NCI-H1417 (cell line): Measurements from ENCODE around the gene STK17A.
"Not testable (repeated sequence)": the region's sequence is repeated elsewhere in the genome, so short reads cannot be mapped to it uniquely, and the experiment has no call there.

Experiments used
- DNase-seq, 3 experiments: peaks; one replicate each; lab custom pipeline; 2025; lab: John Stamatoyannopoulos, UW

STK17A gene

GRCh38 chr7:43568529-43568928 is 14.4 kb upstream of the STK17A start:
- peak in 2 of 3 experiments; percentile 32 to 65 for DNase-seq

- DNase-seq = no peak
Observed at GRCh38 chr7:43569424-43569823, 13.5 kb upstream of the STK17A start.

DNA sequence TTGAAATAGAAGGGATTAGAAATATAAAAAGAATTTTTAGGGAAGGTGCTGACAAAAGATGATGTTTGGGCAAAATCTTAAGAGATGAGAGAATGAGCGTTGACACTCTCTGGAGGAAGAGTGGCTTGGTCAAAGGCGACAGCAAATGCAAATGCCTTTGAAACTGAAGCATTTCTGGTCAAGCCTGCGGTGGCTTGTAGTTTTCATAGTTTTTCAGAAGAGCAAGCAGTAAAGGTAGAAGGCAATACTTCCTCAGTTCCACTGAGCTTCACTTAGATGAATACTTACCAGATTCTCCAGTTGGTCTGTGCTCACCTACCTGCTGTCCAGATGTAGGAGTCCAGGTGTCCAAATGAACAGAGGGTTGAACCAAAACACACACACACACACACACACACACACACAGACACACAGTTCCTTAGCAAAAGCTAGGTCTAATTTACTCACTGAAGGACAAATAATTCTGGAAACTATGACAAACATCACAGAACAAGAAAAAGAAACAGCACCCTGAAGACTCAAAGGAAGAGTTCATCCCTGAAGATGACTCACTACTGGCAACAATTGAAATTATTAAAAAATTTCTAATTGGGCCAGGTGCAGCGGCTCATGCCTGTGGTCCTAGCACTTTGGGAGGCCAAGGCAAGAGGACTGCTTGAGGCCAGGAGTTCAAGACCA is 12.1 kb upstream of the STK17A start:
- no peak for DNase-seq

GRCh38 chr7:43572516-43573049 is 10.3 kb upstream of the STK17A start:
- DNase-seq = no peak

DNA sequence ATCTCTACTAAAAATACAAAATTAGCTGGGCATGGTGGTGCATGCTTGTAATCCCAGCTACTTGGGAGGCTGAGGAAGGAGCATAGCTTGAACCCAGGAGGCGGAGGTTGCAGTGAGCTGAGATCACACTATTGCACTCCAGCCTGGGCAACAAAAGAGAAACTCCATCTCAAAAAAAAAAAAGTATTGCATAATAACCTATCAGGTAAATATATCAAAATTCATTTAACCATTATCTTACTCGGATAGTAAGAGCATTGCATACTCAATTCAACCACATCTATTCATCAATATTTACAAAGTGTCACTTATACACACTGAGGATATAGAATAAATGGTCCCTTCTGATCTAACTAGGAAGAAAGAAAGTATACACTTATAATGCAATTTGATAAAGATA is 9.1 kb upstream of the STK17A start:
- DNase-seq = not testable (repeated sequence)

DNA sequence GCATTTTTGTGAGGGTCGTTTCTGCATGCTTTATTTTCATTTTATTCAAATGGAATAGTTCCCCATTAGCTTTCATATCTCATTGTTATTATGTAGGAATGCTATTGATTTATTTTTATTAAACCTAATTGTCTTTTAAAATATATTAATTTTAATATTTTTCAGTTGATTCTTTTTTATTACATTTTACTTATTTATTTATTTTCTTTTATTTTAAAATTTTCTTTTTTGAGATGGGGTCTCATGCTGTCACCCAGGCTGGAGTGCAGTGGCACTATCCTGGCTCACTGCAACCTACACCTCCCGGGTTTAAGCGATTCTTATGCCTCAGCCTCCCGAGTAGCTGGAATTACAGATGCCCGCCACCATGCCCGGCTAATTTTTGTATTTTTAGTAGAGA is 7.4 kb upstream of the STK17A start:
- DNase-seq = no peak

GRCh38 chr7:43576241-43576640 is 6.7 kb upstream of the STK17A start:
- no peak for DNase-seq

DNA sequence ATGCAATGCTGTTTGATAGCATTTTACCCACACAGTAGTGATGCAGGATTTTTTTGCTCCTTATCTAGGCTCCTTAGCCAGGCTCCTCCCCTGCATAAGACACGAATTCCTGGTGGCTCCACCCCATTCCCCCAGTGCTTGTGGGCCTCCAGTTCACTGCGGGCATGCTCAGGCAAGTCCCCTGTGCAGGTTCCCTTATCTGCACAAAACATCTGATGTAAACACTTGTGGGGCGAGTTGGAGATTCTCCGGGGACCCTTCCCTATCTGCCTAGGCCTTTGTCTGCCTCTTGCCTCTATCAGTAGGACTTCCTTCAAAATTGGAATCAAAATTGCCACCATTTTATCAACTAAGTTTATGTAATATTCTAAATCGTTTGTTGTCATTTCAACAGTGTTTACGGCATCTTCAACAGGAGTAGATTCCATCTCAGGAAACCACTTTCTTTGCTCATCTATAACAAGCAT is 5.4 kb upstream of the STK17A start:
- DNase-seq = peak in 2 of 3 experiments; percentile 22 to 25

DNA sequence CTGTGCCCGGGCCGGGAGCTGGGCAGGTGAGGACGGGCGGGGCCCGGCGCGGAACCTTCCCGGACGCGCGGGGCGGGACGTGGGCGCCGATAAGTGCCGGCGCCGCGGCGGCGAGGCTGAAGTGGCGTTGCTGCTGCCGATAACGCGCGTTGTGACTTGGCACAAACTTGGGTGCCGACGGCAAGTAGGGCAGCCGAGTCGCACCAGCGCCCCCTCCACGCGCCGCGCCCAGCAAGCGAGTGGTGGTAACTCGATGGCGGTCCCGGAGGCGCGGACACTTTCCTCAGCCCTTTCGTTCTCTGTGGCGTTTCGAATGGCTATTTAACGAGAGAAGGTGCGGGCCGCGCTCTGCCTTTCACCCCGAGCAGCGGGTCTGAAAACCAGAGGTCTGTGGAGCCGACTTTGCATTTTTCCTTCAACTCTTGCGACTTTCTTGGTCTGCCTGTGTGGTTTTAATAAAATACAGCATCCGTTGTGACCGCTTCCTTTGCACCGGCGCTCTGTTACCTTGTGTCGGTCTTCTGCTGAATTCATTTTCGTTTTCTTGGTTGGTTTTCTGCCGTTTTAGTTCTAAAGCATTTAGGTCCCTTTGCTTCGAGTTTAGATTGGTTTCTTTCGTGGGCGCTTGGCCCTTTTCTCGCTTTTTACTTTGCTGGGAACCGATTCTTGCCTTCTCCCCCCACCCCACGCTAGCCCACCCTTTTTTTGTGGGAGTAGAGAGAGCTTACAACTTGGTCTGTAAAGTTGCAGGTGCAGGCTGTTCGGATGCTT is 701 bp downstream of the STK17A start:
- peak; percentile 45 to 90 (median 85) for DNase-seq

- no peak for DNase-seq
Observed at GRCh38 chr7:43584195-43584586, 1.3 kb downstream of the STK17A start.

GRCh38 chr7:43584733-43585132 is 1.8 kb downstream of the STK17A start:
- DNase-seq = not testable (repeated sequence)

DNA sequence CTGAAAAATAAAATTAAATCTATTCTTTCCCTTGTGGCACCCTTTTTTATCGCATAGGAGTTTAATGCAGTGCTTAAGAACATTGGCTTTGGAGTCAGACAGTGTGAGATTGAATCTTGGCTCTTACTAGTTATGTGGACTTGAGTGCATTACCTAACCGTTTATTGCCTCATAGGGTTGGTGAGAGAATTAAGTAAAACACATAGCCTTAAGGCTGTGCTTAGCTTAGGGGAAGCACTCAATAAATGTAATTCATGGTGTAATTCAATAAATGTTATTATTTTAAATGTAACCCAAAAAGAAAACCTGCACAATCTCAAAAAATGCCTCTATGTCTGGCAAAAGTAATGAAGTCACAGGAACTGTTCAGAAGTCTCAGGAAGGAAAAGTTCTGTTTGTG is 2.7 kb downstream of the STK17A start:
- no peak for DNase-seq

- DNase-seq = no peak
Observed at GRCh38 chr7:43586251-43586900, 3.5 kb downstream of the STK17A start.

DNA sequence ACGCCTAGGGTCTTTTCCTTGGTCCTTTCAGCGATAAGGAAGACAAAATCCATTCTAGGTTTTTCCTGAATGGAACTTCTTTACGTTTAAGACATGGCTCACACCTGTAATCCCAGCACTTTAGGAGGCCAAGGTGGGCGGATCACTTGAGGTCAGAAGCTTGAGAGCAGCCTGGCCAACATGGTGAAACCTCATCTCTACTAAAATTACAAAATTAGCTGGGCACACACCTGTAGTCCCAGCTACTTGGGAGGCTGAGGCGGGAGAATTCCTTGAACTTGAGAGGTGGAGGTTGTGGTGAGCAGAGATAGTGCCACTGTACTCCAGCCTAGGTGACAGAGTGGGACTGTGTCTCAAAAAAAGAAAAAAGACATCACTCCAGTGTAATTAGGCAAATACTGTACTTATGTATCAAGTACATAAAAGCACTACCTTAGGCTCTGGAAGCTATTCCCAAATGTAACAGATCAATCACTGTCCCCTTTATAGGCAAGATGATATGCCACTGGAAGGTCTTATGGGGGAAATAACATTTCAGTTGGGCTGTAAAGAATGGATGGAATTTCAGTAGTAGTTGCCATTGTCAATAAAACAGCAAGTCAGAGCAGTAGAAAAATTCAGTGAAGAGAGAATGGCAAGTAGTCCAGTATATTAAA is 5.7 kb downstream of the STK17A start:
- peak in 2 of 3 experiments; percentile 16 to 72 for DNase-seq

DNA sequence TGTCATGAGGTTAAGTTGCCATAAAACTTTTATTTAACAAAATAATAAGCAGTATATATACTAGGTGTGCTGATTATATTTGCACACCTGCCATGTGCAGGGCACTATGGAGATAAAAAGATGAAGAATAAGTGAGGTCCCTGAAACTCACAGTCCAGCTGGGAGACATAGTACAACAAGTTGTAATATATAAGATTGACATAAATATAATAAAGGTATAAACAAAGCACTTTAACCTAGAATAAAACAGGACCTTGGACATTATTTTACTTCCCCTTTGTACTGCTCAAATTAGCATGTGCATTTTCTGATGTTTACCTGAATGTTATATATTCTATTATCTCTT is 6.2 kb downstream of the STK17A start:
- peak in 1 of 3 experiments; percentile 72 for DNase-seq

- peak in 1 of 3 experiments; percentile 64 for DNase-seq
Observed at GRCh38 chr7:43589728-43590127, 6.8 kb downstream of the STK17A start.

DNA sequence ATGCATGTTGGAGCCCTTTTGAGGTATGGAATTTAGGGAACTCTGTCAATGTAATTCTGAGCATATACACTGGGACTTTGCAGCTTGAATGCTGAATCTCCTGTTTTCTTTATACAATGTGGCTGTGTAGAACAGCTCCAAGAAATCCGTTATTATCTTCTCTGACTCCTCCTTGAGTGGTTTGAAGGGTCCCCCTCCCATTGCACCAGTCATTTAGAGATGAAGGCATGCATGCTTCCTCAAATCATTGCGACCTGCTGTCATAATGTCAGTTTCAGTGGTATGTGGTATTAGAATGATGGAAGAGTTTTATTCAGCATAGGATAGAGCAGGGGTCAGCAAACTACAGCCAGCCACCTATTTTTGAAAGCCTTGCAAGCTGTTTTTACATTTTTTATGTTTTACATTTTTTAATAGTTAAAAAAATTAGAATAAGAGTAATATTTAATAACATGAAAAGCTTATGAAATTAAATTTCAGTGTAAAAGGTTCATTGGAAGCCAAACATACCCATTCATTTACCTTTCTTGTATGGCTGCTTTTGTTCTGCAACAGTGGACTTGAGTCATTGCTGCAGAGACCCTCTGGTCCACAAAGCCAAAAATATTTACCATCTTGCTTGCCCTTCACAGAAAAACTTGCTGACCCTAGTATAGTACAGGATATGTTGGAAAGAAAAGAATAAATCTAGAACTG is 8.1 kb downstream of the STK17A start:
- no peak for DNase-seq

GRCh38 chr7:43591558-43592180 is 8.8 kb downstream of the STK17A start:
- DNase-seq = no peak

- no peak for DNase-seq
Observed at GRCh38 chr7:43592326-43592725, 9.4 kb downstream of the STK17A start.

GRCh38 chr7:43593010-43593409 is 10.1 kb downstream of the STK17A start:
- DNase-seq = no peak

DNA sequence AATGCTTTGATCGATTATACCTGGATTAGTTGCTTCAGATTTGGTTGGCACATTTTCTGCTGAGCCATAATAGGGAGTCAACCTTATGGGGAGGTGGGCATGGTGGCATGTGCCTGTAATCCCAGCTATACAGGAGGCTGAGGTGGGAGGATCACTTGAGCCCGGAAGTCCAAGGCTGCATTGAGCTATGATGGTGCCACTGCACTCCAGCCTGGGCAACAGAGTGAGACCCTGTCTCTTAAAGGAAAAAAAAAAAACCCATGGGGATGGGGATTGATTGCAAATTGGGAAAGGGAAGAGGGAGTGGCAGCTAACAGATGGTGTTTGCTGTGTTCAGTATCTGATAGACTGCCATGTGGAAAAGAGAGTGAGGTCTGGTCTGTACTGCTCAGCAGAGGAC is 11.1 kb downstream of the STK17A start:
- no peak for DNase-seq
